ENCODE results near the gene MPRIP. TPM values are rescaled to one million over a fixed set of nuclear protein-coding genes. Genes with fewer than 3 reads are reported as not detected.
"Not testable (repeated sequence)": the region's sequence is repeated elsewhere in the genome, so short reads cannot be mapped to it uniquely, and the experiment has no call there.

The MPRIP gene
- total RNA-seq, 1 donor from 2014 or later: 105 TPM

DNA sequence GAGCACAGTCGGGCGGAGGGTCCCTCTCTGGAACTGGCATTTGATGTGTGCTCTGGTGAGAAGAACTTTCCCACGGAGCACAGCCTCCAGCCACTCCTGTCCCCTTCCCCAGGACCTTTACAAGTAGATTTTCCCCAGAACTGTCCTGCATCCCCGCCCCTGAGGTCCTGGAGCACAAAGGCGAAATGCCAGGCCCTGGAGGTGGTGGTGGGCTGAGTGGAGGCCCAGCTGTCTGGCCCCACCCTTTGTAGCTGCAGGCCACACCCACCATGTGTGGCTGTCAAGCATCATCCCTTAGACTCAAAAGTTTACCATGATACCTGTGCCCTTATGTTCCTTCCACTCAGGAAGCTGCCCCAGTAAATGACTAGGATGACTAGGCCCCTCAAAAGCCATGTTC is 126.1 kb downstream of the MPRIP start:
- DNase-seq: no peak

DNA sequence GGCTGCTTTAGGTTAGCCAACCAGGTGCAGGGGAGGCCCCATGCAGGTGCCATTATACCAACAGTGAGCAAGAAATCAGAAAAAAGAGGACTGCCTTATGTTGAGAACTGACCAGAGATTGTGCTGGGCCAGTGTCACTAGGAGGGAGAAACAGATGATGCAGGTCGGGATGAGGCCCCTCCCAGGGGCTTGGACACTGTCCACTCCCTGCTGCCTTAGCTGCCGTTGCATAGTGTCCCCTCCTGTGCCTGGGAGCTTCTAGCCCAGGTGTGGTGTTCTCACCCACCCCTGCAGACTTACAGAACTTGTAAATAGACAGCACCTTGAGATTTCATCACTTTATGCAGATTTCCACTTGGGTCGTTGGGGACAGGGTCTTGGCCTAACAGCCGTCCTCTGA is 127.1 kb downstream of the MPRIP start:
- no peak for DNase-seq

DNA sequence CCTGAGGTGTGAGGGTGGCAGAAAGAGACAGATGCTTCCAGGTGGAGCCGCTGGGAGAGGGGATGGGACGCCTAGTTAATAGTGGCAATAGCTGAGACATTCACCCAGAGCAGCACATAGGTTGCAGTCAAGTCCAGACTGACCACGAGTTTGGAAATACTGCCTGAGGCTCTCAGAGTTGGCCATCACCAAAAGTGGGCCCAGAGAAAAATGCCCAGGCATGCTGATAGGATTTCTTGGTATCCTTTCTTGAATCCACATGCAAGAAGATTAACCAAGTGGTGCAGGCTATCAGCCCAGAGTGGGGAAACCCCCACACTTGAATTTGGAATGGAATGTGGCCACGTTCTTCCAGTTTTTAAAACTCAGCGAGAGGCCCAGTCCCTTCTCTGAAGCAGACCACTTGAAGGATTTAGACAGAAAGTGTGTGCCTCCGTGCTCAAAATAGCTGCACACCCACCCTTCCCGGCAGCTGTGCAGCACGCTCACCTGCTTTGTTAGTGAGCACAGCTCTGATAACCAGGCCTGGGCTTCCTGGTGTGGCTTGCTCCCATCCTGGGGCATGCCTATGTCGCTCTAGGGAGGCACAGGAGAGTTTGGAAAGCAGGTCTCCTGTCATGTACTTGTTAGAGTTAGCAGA is 128.2 kb downstream of the MPRIP start:
- no peak for DNase-seq

DNA sequence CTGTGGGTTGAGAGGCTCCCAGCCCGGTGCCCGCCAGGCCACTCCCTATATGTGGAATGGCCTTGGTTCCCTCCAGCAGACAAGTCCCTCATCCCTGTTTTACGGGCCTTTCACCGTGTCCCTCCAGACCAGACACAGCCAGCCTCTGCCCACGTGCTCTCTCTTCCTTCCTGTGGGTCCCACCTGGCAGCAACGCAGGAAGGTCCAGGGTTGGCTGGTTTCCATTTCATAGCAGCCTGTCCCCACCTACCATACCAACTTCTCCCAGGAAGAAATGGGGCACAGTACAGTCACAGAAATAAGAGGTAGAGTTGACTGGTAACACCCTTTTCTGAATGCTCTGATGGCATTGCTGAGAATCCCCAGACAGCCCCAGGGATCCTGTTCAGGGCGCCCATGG is 128.9 kb downstream of the MPRIP start:
- no peak for DNase-seq

DNA sequence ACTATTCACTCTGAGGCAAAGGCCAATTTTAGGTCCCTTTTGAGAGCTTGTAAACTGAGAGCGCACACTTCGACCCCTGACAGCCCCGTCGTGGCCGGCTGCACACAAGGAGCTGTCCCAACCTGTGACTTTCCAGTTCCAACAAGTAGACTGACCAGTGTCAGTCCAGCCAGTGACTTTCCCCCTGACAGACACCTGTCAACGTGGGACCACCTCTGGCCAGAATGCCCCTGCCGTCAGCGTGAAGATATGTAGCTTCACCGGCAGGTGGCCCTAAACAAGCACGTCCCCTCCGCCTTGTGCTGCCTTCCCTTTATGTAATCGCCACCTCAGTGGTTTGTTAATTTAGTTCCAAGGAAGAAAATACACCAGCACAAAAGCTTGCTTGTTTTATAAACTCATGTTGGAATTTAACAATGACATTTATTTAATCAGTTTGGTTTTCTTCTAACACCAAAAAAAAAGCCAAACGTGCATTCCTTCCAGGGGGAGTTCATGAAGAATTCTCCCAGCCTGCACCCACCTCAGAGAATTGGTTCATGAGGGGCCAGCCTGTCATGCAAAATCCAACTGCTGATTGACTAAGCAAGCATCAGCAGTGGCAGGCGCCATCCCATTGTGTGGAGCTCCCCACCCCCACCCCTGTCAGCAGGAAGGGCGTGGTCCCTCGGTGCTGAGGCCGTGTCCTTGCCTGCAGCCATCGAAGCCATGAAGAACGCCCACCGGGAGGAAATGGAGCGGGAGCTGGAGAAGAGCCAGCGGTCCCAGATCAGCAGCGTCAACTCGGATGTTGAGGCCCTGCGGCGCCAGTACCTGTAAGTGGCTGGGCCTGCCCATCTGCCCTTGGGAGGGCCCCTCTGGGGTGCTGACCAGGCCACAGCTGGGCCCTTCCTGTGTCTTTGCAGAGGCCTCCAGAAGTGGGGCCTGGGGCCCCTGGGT is 130.0 kb downstream of the MPRIP start:
- peak; percentile 56 for DNase-seq

DNA sequence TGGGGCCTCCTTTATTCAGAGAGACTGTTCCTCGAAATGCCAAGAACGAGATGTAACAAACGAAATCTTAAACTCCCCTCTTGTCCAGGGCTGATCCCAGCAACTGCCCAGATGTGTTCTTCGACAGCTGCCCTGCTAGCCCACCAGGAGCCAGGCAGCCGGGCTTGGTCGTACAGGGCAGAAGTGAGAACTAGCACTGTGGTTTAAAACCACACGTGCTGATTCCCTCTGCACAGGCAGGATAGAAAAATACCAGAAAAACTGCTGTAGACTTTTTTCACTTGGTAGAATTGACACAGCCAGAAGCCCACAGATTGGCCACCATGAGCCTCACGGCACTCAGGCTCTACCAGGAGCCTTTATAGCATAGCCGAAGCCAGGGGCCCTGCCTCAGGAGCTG is 130.7 kb downstream of the MPRIP start:
- no peak for DNase-seq

DNA sequence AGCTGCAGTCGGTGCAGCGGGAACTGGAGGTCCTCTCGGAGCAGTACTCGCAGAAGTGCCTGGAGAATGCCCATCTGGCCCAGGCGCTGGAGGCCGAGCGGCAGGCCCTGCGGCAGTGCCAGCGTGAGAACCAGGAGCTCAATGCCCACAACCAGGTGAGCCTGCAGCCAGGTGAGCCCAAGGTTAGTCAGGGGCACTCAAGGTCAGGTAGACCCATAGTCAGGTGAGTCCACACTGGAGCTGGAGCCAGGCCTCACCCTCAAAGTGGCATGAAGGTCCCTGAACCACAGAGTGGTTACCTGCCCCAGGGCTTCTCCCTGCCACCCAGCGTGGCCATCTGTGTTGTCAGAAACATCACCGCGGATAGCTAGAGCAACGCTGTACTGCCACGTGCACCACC is 131.7 kb downstream of the MPRIP start:
- no peak for DNase-seq

DNA sequence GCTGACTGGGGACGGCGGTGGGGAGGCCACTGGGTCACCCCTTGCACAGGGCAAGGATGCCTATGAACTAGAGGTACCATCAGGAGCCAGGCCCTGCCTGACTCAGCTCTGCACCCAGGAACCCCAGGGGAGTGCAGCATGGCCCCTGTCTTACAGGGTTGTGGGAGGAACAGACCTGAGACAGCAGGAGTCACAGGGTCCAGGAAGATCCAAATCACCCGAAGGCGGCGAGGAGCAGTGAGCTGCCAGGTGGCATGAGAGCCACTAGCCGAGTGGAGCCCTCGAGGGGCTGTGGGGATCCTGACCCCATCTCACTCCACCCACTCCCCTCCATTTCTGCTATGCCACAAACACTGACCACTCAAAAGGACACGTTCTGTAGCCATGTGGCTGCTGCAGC is 133.1 kb downstream of the MPRIP start:
- no peak for DNase-seq

DNA sequence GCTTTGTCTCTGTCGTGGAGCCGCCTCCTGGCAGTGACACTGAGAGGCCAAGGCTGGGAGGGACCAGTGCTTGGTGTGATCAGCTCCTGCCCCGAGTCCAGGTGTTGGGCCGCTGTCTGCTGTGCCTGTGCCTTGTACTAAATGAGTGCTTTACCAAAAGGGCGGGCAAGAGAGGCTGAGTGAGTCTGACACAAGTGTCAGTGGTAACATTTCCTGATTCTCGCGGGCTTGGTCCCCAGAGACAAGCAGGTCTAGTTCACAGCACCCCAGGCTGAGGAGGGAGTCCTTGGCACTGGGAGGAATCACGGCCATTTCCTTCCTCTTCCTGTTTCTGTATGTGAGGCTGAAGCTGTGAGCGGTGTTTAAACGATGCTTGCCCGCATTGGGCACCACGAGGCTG is 133.7 kb downstream of the MPRIP start:
- peak; percentile 25 for DNase-seq

DNA sequence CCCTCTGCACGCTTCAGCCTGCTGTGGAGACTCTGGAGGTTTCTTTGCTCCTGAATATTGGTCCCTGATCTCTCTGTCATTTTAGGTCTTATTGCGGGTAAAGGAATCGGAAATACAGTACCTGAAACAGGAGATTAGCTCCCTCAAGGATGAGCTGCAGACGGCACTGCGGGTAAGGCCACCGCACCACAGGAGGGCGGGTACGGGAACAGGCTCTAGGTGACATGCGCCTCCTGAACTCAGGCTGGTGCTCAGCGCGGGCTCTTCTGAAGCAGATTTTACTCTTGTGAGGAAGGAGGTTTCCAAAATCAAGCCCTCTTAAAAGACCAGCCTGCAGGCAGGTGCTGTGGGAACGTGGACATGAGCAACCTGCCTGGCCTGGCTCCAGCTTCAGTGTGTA is 134.1 kb downstream of the MPRIP start:
- DNase-seq: no peak

DNA sequence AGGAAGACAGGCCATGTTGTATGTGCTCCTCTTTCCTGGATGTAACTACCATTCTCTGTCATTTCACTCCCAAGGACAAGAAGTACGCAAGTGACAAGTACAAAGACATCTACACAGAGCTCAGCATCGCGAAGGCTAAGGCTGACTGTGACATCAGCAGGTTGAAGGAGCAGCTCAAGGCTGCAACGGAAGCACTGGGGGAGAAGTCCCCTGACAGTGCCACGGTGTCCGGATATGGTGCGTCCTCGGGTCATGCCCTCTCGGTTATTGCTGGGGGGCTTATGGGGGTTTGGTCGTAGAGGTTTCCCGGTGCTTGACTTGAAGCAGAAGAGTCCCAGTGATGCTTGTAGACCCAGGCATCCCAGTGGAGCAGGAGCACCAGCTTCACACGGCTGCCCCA is 134.9 kb downstream of the MPRIP start:
- no peak for DNase-seq

DNA sequence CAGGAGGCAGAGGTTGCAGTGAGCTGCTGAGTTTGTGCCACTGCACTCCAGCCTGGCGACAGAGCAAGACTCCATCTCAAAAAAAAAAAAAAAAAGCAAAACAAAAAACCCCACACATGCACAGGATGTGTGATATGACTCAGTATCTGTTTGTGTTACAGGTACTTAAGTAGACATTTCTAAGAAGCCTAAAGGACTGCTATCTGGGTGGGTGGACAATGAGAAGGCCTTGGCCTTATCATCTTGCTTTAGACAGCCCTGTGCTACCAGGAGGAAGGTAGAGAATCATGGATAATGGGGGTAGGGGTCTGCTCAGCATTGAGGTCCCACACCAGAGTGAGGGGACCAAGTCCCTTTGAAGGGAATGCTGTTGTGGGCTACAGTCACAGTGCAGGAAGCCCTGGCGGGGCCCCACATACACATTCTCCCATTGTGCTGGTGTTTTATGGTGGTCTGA is 137.1 kb downstream of the MPRIP start:
- peak; percentile 61 for DNase-seq

DNA sequence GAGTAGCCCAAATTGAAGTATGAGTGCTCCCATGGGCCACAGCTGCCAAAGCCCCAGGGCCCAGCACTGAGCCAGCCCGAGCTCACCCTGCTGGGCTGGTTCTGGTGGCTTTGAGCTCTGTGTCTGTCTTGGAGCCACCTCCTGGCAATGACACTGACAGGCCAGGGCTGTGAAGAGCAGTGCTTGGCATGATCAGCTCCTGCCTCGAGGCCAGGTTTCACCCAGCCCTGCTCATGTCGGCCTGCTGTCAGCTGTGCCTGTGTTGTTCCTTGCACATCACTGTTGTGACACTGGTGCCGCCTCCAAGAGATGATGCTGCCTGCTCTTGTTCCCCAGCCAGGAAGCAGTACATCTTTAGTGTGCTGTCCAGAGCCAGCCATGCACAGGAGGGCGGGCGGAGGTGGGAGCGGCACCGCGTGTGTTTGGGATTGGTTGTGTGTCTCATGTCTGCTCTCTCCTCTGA is 137.9 kb downstream of the MPRIP start:
- no peak for DNase-seq

DNA sequence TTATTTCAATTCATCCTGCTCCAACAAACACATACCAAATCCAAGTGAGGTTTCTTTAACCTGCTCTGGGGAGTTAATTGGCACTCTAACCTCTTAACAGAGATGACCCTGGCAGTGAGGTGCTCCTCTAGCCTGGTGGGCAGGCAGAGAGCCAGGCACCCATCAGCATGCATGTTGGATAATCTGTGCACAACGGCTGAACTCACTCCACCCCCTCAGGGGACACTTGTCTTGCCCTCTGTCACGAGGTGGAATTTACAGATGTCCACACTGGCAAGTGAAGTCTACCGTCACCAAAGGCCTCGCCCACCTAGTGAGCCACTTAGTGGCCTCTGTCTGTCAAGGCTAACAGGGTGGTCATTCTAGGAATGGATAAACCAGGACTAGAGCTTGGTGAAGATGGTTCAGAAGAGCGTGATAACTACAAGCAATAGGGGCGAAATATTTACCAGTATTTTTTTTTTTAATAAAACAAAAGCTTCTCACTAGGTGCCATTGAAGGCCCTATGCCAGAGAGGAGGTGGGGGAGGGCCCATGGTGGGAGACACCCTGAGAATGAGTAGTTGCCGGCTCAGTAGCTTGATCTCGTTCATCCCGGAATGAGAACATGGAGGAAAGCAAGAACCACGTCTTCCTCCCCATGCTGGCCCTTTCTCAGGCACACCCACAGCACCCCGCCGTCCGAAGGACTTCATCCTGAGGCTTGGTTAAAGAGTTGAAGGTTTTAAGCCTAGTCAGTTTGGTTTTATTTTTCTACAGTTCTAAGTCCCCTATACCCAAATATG is 138.7 kb downstream of the MPRIP start:
- DNase-seq: no peak

DNA sequence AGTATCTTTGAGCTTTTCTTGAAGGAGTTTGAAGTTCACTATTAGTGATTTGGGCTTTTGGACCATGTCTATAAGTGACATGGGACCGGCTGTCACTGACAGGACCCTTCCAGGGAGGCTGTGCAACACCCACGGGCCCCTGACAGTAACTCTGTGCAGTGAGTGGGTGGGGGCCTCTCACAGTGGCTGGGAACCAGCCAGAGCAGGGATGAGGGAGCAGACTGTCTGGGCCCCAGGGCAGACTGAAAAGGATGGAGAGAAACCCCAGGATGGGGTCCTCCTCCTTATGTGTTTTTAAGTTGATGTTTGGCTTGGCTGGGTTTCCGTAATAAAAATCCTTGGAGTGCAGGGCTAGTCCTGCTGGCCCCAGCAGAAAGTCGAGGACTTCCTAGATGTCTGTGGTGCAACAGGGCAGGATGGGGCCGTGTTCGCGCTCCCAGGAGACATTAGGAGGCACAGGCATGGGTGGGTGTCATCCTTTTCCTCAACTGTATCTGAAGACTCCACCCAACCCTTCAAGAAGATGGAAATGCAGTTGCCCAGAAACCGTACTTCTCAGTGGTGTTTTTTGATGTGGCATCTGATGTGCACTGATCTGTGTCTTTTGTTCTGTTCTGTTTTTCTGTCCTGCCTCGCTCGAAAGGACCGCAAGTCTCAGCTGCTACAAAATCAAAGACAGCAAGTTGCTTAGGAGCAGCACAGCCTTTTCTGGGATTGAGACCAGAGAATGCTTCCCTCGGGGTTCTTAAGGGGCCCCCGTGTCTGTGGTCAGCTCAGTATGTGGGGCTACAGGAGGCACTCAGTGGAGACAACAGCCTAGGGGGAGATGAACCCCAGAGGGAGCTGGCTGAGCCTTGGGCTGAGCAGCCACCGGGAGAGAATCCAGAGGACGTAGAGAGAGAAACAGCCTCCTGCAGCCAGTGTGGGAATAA is 139.7 kb downstream of the MPRIP start:
- no peak for DNase-seq

DNA sequence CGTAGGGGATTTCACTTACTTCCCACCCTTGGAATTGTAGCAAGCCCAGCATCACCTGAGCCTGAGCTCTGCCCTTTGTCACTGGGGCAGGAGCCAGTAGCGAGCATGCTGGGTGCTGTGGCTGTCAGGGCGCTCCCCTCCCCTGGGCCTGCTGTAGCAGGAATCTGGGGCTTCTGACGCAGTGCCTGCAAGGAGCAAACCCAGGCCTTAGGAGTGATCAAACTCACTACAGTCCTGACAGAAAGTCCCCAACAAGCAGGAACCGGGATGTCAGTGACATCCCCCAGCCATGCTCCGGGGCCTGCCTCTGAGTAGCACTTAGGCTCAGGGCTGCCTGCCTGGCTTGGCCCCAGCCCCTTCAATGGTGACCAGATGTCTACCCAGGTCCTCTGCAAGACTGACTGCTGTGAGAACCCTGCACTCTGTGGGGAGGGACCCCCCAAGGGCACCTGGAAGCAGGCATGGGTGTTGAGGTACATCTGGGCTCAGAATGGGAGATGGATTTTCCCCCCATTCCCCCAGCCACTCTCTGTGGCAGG is 140.4 kb downstream of the MPRIP start:
- DNase-seq: no peak

DNA sequence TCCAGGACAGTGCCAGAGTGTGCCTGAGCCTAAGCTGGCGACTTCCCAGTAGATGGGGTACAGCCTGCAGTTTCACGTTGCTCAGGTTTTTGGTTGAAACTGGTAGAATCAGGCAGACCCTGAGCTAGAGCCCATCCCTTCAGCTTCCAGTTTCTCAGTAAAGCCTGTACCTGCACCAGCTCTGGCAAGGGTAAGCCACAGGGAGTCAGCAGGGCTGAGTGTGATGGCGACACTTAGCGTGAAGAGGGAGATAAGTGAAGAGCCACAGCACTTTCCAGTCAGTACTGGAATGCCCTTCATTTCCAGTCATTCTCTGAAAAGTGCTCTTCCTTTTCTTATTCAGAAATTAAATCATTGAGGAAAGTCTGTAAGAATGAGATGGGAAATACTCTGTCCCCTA is 141.5 kb downstream of the MPRIP start:
- no peak for DNase-seq

DNA sequence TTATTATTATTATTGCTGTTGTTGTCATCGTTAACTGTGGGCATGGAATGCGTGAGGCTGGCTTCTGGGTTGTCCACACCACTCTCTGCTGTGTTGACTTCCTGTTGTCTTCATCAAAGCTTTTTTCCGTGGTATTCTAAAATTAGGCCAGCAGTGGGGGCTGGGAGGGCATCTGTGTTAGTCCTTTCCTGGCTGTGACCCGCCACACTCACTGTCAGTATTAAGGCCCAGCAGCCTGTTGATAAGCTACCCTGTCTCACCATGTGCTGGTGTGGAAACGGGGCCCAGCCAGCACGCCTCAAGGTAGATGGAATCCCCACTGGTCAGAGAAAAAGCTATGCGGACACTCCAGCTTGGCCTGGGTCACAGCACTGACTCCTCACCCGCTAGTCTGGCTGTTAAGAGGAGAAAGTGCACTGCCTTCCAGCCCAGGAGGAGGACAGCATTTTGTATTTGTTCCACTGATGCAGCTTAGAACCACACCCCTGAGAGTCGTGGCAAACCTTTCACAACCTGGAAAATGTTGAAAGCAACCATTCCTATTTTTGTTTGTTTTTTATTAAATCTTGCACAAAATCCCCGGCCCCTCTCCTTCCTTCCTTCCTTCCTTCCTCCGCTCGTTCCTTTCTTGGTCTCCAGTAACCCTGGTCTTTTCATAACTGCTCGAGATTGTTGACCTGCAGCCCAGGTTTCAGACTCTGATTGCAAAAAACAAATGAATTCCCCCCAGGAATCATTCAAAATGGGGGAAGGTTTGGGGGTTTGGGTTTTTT is 142.9 kb downstream of the MPRIP start:
- not testable (repeated sequence) for DNase-seq

DNA sequence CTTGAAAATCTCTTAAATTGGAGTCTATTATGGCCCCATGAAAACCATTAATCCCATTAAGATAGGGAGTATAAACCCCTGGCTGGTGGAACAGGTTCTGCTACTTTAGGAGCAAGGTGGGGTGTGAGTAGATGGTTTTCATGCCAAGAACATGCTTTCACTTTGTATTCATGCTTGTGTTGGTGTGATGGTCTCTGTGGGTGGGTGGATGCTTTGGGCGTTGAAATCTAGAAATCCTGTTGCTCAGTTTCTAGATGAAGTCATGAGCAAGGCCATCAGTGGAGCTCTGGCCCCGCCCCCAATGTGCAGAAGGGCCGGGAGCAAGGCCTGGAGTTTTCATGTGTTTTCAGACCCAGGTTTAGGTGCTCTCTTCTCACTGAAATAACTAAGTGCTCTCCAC is 143.8 kb downstream of the MPRIP start:
- DNase-seq: no peak

DNA sequence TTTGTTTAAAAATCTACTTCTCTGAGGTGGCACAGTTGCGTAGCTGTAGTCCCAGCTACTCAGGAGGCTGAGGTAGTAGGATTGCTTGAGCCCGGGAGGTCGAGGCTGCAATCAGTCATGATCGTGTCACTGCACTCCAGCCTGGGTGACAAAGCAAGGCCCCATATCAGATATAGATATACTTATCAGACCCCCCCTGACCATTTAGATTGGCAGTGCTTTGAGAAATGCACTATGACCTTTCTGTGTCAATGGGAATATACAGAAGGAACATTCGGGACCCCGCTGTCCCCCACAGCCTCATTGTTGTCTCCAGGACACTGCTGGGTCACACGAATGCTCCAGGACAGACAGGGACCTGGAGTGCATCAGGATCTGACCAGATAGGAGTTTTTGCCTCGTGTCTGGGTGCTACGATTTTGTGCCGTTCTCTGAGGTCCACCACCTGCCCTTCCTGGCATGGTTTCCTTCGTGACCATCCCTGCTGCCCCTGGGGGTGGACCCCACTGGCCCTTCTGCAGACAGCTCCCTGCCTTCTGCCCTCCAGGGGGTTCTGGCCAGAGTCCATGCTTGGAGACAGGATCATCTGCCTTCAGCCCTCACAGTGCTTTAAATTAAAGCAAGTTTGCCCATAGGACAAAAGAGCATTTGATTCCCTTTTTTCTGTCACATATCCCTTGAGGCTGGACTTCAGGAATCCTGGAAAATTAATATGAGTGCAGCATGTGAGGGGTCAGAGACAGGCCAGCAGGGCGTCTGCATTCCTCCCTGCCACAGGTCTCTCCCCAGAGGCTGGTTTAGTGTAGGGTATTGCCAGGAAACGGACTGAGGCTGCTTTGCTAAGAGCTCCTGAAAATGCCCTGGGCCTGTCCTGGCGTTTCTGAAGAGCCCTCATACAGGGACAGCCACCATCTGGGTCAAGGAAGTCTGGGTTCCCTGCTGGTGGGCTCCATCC is 144.6 kb downstream of the MPRIP start:
- DNase-seq: no peak
